Measurements from ENCODE around the gene GPD1L. TPM values are rescaled to one million over a fixed set of nuclear protein-coding genes. Genes with fewer than 3 reads are reported as not detected.

Gene GPD1L
- total RNA-seq, 1 donor from 2014 or later = 21.3 TPM

DNA sequence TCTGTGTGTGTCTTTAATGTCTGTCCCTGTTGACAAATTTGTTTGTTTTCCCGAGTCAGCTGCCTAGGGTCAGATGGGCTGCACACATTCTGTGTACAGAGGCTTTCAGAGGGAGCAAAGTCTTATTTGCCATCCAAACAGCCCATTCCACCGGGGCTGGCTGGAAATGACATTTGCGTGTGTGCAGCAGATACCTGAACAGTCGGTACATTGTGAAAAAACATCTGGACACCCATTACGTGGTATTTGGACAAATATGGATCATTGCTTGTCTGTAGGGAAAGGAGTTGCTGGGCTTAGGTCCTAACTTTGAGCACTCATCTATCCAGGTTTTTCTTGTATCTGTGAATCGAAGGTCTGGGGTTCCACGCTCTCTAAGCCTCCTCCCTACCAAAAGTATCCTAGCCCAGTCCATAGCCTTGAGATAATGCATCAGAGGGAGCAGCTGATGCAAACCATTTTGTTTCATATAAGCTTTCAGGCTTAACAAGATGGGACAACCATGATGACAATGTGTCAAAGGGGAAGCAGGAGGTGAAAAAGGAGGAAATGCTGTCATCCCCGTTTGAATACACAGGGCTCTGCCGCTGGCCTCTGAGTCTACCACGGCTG is 109.9 kb downstream of the GPD1L start:
- TF ChIP-seq, protein P1, sequence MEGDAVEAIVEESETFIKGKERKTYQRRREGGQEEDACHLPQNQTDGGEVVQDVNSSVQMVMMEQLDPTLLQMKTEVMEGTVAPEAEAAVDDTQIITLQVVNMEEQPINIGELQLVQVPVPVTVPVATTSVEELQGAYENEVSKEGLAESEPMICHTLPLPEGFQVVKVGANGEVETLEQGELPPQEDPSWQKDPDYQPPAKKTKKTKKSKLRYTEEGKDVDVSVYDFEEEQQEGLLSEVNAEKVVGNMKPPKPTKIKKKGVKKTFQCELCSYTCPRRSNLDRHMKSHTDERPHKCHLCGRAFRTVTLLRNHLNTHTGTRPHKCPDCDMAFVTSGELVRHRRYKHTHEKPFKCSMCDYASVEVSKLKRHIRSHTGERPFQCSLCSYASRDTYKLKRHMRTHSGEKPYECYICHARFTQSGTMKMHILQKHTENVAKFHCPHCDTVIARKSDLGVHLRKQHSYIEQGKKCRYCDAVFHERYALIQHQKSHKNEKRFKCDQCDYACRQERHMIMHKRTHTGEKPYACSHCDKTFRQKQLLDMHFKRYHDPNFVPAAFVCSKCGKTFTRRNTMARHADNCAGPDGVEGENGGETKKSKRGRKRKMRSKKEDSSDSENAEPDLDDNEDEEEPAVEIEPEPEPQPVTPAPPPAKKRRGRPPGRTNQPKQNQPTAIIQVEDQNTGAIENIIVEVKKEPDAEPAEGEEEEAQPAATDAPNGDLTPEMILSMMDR (IDR thresholded peaks at IDR 0.05; ENCODE audit: insufficient read depth, low read length, severe bottlenecking) = no peak
- H3K27me3 ChIP-seq (ENCODE audit: control insufficient read depth, insufficient read depth, low read length) = no peaks in the 10 kb centered on the region
- no peak for DNase-seq (ENCODE audit: low read depth)
- no peaks in the 10 kb centered on the region for H3K36me3 ChIP-seq (ENCODE audit: control insufficient read depth, insufficient read depth, low read length)
- H3K4me3 ChIP-seq (ENCODE audit: low read depth, low read length) = no peak overlapping the region
- no peak for FAIRE-seq

DNA sequence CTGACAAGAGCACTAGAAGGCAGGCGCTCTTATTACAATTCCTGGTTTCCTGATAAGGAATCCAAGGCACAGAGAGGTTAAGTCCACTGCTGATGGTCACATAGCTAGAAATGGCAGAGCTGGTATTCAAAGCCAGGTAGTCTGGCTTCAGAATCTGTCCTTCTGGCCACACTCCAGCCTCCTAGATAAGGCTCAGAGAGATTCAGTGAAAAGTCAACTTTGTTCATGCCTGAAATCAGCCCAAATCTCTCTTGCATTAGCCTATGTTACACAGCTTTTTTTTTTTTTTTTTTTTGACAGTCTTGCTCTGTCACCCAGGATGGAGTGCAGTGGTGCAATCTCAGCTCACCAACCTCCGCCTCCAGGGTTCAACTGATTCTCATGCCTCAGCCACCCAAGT is 110.9 kb downstream of the GPD1L start:
- H3K27me3 ChIP-seq (ENCODE audit: control insufficient read depth, insufficient read depth, low read length) = no peaks in the 10 kb centered on the region
- no peak overlapping the region for H3K4me3 ChIP-seq (ENCODE audit: low read depth, low read length)
- no peak for DNase-seq (ENCODE audit: low read depth)
- no peak for FAIRE-seq
- H3K36me3 ChIP-seq (ENCODE audit: control insufficient read depth, insufficient read depth, low read length) = no peaks in the 10 kb centered on the region
- TF ChIP-seq, protein P1 (IDR thresholded peaks at IDR 0.05; ENCODE audit: insufficient read depth, low read length, severe bottlenecking) = no peak

Other genes with a start within 250 kb of the GPD1L start
- gene OSBPL10, start 125.4 kb upstream of the GPD1L start, total RNA-seq = 18.1 and 20.5 TPM in 2 replicates
- 2.8 and 3.7 TPM in 2 replicates for gene ZNF860, start 124.9 kb upstream of the GPD1L start, total RNA-seq
- 0.79 and 1.2 TPM in 2 replicates for gene CMTM8, start 132.1 kb downstream of the GPD1L start, total RNA-seq